ENCODE results near the gene GABPB2. TPM values are rescaled to one million over a fixed set of nuclear protein-coding genes. Genes with fewer than 3 reads are reported as not detected.
A peak's percentile ranks its signal among the peaks of the same experiment; 100 is the strongest.

Gene GABPB2
- total and polyA plus RNA-seq, 2 of the 13 experiments (the other 11 are each of a cell fraction or from before 2014, with no cell fraction given), result 0.09 TPM; not detected in 1

DNA sequence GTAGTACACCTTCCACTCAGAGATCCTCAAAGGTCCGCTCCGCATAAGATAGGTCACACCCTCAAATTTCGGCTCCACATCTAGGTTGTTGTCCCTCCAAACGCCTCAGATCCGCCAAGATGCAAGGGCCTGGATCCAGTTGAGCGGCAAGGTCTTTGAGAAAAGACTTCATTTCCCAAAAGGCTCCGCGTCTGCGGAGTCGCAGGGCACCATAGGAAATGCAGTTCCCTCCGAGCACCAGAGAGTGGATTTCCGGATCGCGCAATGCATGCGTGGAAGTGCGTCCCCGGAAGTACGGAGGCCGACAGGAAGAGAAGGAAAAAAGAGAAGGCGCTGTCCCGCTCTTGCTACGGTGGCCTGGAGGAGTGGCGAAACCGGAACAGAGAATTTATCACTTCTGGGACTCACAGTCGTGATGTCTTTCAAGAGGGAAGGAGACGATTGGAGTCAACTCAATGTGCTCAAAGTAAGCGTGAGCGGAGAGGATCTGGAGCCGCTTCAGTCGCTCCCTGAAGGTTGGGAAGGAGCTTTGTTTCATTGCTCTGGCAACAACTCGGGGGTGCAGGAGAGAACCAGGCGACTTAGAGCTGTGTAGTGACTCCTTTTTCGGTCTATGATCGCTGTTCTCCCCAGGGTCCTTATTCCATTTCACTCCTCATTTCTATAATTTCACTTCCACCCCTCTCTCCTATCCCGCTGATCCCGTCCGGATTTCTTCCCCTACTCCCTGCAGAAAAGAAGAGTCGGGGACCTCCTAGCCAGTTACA lies 95.4 kb downstream of the GABPB2 start, which contains the start of the genes LYSMD1 and SCNM1 (continued):
- no peak for TF ChIP-seq AKNA (CRISPR knock-in tag; IDR thresholded peaks at IDR 0.05; ENCODE audit: borderline replicate concordance)
- TF ChIP-seq ZNF891 (CRISPR knock-in tag; IDR thresholded peaks at IDR 0.05), result peak; percentile 86; the same call in 1 of the 2 replicates
- peak; percentile 97; the same call in 1 of the 2 replicates for TF ChIP-seq ZNF713 (CRISPR knock-in tag; IDR thresholded peaks at IDR 0.05)
- TF ChIP-seq, protein P1, sequence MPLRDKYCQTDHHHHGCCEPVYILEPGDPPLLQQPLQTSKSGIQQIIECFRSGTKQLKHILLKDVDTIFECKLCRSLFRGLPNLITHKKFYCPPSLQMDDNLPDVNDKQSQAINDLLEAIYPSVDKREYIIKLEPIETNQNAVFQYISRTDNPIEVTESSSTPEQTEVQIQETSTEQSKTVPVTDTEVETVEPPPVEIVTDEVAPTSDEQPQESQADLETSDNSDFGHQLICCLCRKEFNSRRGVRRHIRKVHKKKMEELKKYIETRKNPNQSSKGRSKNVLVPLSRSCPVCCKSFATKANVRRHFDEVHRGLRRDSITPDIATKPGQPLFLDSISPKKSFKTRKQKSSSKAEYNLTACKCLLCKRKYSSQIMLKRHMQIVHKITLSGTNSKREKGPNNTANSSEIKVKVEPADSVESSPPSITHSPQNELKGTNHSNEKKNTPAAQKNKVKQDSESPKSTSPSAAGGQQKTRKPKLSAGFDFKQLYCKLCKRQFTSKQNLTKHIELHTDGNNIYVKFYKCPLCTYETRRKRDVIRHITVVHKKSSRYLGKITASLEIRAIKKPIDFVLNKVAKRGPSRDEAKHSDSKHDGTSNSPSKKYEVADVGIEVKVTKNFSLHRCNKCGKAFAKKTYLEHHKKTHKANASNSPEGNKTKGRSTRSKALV (CRISPR knock-in tag; IDR thresholded peaks at IDR 0.05), result 0 out of 2 replicates have a peak, but pooled peaks have one; percentile 67
- TF ChIP-seq ZBTB20 (CRISPR knock-in tag; IDR thresholded peaks at IDR 0.05; ENCODE audit: borderline replicate concordance, low read depth), result no peak; the same call in 1 of the 2 replicates
- no peak for TF ChIP-seq ZNF644 (CRISPR knock-in tag; IDR thresholded peaks at IDR 0.05; ENCODE audit: low read depth)
- no peak; the same call in 1 of the 2 replicates for TF ChIP-seq SP5 (CRISPR knock-in tag; IDR thresholded peaks at IDR 0.05; ENCODE audit: borderline replicate concordance, low read depth)
- peak; percentile 99 for TF ChIP-seq ZFX (CRISPR knock-in tag; IDR thresholded peaks at IDR 0.05; ENCODE audit: low read depth)
- peak; percentile 99 for TF ChIP-seq PHF20 (CRISPR knock-in tag; IDR thresholded peaks at IDR 0.05)
- TF ChIP-seq ZNF510 (CRISPR knock-in tag; IDR thresholded peaks at IDR 0.05; ENCODE audit: low read depth), result no peak
- peak; percentile 85 for TF ChIP-seq ZMYM4 (CRISPR knock-in tag; IDR thresholded peaks at IDR 0.05)
- peak; percentile 57; the same call in 1 of the 2 replicates for TF ChIP-seq PITX1 (CRISPR knock-in tag; IDR thresholded peaks at IDR 0.05)
- TF ChIP-seq HMG20B (CRISPR knock-in tag; conservative IDR thresholded peaks at IDR 0.05), result no peak; the same call in 1 of the 2 replicates
- no peak for TF ChIP-seq SNAPC5 (CRISPR knock-in tag; IDR thresholded peaks at IDR 0.05; ENCODE audit: borderline replicate concordance)
- no peak for TF ChIP-seq SRSF1 (optimal IDR thresholded peaks at IDR 0.05; ENCODE audit: low read depth, low read length)
- TF ChIP-seq CENPX (CRISPR knock-in tag; IDR thresholded peaks at IDR 0.05), result no peak
- peak; percentile 100 for TF ChIP-seq ELF4 (CRISPR knock-in tag; IDR thresholded peaks at IDR 0.05; ENCODE audit: borderline replicate concordance)
- no peak for TF ChIP-seq ZNF260 (CRISPR knock-in tag; IDR thresholded peaks at IDR 0.05; ENCODE audit: borderline replicate concordance, low read depth)
- TF ChIP-seq HOXA3 (CRISPR knock-in tag; IDR thresholded peaks at IDR 0.05), result peak; percentile 95
- TF ChIP-seq ARNT2 (CRISPR knock-in tag; IDR thresholded peaks at IDR 0.05; ENCODE audit: low read depth), result no peak; the same call in 1 of the 2 replicates
- TF ChIP-seq TARDBP (CRISPR knock-in tag; IDR thresholded peaks at IDR 0.05), result peak; percentile 91
- TF ChIP-seq ZSCAN30 (CRISPR knock-in tag; IDR thresholded peaks at IDR 0.05), result no peak
- TF ChIP-seq SIX4 (CRISPR knock-in tag; IDR thresholded peaks at IDR 0.05), result peak; percentile 62; the same call in 1 of the 2 replicates
- peak; percentile 64 for TF ChIP-seq ZBTB21 (CRISPR knock-in tag; IDR thresholded peaks at IDR 0.05)
